Choroid plexus epithelial cell (primary cell): ENCODE measurements around the gene PAX3.
"Not testable (repeated sequence)": the region's sequence is repeated elsewhere in the genome, so short reads cannot be mapped to it uniquely, and the experiment has no call there.

Source experiments
- DNase-seq: peaks from one replicate; pipeline ENCODE4 v3.0.0-alpha.2; 2010; ENCODE audit warnings: low read depth
- H3K4me3 ChIP-seq: 2 replicates; pipeline ENCODE4 v1.5.1; 2011; ENCODE audit warnings: low read depth, mild to moderate bottlenecking, control low read depth, low read length, moderate library complexity
- CTCF ChIP-seq: conservative IDR thresholded peaks from 2 replicates; pipeline ENCODE4 v1.5.1; 2011; ENCODE audit warnings: low read depth, mild to moderate bottlenecking, control low read depth, inconsistent platforms, low read length, moderate library complexity

Gene PAX3

GRCh38 chr2:222160944-222161343 is 137.9 kb downstream of the PAX3 start:
- TF ChIP-seq CTCF = no peak
- no peak for DNase-seq
- no peak overlapping the region for H3K4me3 ChIP-seq

- TF ChIP-seq CTCF = no peak
- H3K4me3 ChIP-seq = no peak overlapping the region
- DNase-seq = no peak
Observed at GRCh38 chr2:222160125-222160524, 138.7 kb downstream of the PAX3 start.

GRCh38 chr2:222159221-222159620 is 139.6 kb downstream of the PAX3 start:
- no peak for DNase-seq
- H3K4me3 ChIP-seq = no peak overlapping the region
- no peak for TF ChIP-seq CTCF

- not testable (repeated sequence) for H3K4me3 ChIP-seq, DNase-seq
Observed at GRCh38 chr2:222155003-222155664, 143.7 kb downstream of the PAX3 start.
